Stimulated activated CD4-positive, alpha-beta T cell treated with anti-CD3 and anti-CD28 coated beads, Interleukin-1b, Interleukin-23, amount 100 ng/mL, for 1 hour (primary cell): ENCODE results near the gene CCDC9B.
A peak's percentile ranks its signal among the peaks of the same experiment; 100 is the strongest.

Experiments used
- DNase-seq, 2 donors: peaks; one replicate each; pipeline ENCODE4 v3.0.0-alpha.2; 2020; ENCODE audit warnings: low read depth in 2 of 2

The CCDC9B gene

GRCh38 chr15:40345867-40346578 is 5.3 kb upstream of the CCDC9B start:
- DNase-seq: no peak

DNA sequence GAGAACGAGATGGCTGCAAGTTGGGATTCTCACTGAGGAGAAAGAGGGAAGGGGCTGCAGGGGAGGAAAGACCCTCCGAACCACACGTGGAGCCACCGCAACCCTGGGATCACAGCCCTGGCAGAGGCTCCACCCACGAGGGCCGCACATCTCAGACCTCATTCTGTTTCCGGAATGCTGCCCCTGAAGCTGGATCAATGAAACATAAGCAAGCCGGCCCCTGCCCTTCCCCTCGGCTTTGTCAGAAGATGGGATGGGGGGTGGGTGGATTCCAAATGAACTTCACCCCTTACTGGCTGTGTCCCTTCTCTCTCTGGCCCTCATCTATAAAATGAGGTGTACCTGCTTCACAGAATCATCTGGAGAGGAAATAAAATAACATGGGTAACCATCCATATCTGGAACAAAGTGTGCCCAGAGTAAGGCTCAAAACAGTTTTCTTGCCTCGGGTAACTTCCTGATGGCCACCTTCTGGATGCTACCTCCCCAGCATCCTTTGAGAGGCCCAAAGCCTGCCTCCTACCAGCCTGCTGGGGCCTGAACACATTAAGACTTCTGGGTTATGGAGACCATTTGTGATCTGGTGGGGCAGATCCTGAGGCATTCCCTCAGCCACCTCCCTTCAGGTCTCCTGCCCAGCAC is 4.6 kb upstream of the CCDC9B start:
- DNase-seq: no peak

GRCh38 chr15:40344631-40345120 is 3.9 kb upstream of the CCDC9B start:
- DNase-seq: peak in 1 of 2 donors; percentile 33

DNA sequence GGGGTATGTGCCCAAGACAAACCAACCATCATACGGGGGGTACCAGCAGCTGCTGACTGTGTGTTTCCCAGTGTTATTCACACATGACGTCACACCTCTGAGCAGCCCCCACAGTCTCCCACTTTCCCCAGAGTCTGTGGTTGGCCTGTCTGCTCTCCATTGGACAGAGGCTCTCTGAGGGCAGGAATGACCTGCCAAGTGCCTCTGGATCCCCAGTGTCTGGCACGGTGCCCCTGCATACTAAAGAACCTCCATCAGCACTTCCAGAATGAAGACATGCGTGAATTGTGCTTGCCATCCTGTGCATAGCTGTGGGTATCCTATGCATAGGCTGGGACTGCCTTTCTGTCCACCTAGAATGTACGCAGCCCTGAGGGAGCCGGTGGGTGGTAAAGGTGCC is 3.5 kb upstream of the CCDC9B start:
- DNase-seq: no peak

- DNase-seq: no peak
Measured at GRCh38 chr15:40343512-40343911, 2.8 kb upstream of the CCDC9B start.

DNA sequence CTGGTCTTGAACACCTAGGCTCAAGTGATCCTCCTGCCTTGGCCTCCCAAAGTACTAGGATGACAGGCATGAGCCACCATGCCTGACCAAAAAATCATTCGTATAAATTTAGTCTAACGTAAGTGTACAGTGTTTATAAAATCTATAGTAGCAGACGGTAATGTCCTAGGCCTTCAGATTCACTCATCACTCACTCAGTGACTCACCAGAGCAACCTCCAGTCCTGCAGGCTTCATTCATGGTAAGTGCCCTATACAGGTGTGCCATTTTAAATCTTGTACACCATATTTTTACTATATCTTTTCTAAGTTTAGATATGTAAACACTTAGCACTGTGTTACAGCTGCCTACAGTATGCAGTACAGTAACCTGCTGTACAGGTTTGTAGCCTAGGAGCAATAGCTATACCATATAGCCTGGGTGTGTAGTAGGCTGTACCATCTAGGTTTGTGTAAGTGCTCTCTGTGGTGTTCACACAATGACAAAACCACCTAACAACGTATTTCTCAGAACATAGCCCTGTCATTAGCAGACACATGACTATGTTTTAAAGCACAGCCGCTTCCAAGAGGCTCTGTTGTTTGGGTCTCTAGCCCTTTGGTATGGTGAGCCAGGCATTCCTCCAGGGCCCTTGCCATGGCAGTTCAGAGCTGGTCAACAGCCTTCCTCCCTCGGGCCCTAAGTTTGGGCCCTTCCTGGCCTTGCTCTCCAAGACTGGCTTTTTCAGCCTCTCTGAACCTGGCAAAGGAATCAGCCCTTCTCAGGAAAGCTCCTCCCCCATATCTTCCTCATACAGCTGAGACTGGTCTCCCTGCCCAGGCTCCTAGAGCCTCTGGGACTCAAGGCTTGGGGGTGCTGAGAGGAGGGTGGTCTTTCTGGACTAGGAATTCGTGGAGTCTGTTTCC is 1.9 kb upstream of the CCDC9B start:
- DNase-seq: no peak

DNA sequence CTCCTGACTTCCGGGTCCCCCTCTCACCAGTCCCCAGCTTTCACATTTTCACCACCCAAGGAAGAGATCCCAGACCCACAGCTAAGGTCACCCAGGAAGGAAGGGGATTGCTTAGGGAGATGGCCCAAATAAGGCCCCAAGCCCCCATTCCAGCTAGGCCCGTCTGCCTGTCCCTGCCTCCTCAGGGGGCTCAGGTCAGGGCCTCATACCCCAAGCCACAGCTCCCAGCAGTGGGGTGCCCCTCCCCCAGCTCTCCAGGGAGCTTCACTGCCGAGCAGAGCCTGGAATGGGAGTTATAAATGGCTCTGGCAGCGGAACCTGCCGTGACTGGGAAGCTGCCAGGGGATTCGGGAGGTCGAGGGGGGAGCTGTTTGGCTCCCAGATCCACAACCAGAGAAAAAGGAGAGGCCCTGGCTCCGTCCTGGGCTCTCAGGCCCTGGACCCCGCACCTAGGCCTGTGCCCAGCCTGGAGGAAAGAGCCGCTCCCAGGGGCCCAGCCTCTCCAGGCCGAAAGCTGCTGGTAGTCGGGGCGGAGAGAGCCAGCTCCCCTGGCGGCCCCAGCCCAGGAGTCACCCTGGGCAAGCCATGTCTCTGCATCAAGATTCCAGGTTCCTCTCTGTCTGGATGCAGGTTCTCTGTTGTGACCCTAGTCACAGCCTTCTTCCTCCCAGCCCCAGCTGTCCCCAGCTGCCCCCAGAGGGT is 550 bp downstream of the CCDC9B start:
- DNase-seq: no peak

DNA sequence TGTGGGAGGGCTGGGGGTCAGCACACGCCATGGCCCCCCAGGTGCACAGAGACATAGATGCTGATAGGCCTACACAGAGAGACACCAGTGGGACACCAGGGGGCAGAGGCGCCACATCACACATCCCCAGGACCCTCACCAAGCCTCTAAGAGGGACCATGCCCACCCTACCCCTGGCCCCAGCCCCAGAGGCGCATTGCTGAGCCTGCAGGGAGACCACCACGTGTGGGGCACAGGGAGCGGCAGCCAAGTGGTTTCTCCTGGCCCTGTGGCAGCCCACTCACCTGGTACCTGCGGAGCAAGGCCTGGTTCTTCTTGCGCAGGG is 1.2 kb downstream of the CCDC9B start:
- DNase-seq: no peak

- DNase-seq: no peak
Measured at GRCh38 chr15:40338921-40339620, 1.7 kb downstream of the CCDC9B start.

- DNase-seq: peak; percentile 55 to 61
Measured at GRCh38 chr15:40338041-40338657, 2.6 kb downstream of the CCDC9B start.

DNA sequence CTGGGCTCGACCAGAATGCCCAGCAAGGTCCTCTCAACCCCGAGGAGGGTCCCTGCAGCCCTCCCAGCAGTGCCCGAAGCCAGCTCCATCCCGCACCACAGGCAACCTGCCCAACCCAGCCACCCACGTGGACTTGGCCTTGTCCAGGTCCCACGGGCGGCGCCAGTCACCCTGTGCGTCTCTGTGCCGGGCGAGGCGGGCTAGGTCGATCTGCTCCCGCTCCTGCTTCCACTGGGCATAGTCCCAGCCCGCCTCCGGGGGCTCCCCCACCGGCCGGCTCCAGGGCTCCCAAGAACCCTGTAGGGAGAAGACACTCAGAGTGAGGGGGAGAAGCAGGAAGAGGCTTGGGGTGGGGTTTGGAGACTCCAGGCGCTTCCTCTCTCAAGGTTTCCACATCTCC is 3.1 kb downstream of the CCDC9B start:
- DNase-seq: no peak

GRCh38 chr15:40336744-40337122 is 4.0 kb downstream of the CCDC9B start:
- DNase-seq: no peak

DNA sequence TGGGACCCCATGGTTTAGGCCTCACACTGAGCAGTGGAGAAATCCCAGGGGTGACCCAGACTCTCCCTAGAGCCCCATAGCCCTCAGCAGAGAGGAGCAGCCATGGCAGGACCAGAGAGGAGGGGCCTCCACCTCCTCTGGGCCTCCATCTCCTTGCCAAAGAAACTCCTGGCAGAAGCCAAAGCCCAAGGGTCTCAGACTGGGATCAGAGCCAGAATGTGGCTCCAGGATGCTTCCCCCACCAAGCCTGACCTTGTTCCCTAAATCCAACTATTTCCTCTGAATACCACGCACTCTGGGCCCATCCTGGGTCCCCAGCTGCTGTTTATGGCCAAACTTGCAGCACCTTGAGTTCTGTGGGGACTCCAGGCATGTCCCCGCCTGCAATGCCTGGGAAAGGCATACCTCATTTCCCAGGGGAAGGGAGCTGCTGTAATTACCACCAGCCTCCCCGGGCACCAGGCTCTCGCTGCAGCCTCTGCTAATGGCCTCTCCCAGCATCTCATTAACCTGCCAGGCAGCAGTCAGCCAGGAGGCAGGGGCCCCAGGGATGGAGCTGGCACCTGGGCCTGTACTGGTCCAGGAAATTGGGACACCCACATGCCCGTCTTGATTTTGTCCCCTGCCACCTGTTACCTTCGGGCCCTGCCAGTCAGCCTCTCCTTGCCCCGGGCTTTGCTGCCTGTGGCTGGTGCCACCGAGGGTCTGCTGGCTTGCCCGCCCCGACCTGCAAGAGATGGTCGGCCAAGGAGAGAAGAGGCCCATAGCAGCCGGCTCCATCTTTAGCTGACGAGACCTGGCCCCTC is 4.6 kb downstream of the CCDC9B start:
- DNase-seq: no peak

GRCh38 chr15:40334941-40335795 is 5.6 kb downstream of the CCDC9B start:
- no peak for DNase-seq

GRCh38 chr15:40334541-40334940 is 6.2 kb downstream of the CCDC9B start:
- DNase-seq: no peak

DNA sequence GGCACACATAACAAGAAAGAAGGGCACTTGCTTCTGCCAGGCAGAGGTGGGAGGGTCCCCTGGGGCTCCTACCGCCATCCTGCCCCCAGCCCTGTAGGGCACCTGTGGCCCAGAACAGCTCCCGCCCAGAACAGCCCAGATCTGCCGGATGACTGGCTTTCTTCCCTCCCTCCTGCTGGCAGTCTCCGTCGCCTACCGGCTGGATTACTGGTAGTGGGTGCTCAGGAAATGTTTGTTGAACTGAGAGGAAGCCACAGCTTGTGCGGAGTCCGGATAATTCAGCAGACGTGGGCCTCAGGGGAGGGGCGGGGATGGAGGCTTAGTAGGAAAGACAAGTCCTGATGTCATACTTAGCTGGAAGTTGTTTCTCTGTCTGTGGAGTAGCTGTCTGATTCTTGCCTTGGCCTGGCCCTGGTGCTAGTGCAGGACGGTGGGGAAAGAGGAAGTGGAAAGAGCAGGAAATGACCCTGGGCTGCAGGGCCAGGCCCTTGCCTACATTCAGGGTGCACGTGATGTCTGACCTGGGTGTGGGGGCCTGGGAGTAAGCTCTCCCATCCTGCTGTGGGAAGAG is 6.7 kb downstream of the CCDC9B start:
- no peak for DNase-seq

DNA sequence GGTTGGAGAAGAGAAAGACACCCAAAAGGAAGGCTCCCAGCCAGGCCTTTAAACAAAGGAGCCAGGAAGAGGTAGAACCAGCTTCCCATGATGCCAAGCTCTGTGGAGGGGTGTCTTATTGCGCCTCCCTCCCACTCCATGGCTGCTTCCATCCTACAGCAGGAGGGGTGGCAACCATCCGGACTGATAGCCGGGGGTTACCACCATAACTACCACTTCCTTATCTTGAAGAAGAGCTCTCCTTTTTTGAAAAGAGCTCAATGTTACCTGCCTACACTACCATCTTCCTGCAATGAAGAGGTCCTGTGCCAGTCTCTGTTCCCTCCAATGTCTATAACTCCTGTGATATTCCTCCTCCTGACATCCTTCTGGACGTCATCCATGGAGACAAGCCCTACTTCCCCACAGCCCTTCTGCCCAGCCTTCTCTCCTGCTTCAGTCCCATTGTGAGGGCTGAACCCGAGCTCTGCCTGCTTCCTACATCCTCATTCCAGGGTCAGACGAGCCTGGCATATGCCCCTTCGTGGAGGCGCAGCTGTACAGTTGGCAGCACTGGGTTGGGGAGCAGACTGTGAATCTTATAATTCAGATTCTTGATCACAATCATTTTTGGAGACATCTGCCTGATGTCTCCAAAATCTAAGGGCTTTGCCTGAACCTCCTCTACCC is 8.5 kb downstream of the CCDC9B start:
- DNase-seq: no peak

DNA sequence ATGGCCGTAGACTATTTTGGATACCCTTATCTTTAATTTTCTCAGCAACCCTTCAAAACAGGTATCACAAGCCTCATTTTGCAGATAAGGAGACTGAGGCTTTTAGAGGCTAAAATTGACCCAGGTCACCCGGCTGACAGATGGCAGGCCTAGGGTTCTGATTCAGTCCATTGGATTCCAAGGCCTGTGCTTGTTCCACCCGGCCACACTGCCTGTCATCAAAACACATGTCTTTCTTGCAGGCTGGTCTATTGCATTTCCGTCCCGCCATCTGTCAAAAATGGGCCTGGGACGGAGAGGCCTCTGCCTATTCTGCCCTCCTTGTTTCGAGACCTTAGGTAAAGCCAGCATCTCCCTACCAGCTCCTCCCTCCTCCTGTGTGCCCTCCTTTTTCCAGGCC is 9.1 kb downstream of the CCDC9B start:
- DNase-seq: no peak
